Stimulated activated CD4-positive, alpha-beta T cell treated with anti-CD3 and anti-CD28 coated beads, TNF-alpha, amount 100 ng/mL, for 48 hours (primary cell): ENCODE data around the gene RPL18.
"Not testable (repeated sequence)": the region's sequence is repeated elsewhere in the genome, so short reads cannot be mapped to it uniquely, and the experiment has no call there.

Experiments used
- DNase-seq, 3 donors: peaks; one replicate each; pipeline ENCODE4 v3.0.0-alpha.2; 2020; ENCODE audit warnings: low read depth in 3 of 3

Gene RPL18

DNA sequence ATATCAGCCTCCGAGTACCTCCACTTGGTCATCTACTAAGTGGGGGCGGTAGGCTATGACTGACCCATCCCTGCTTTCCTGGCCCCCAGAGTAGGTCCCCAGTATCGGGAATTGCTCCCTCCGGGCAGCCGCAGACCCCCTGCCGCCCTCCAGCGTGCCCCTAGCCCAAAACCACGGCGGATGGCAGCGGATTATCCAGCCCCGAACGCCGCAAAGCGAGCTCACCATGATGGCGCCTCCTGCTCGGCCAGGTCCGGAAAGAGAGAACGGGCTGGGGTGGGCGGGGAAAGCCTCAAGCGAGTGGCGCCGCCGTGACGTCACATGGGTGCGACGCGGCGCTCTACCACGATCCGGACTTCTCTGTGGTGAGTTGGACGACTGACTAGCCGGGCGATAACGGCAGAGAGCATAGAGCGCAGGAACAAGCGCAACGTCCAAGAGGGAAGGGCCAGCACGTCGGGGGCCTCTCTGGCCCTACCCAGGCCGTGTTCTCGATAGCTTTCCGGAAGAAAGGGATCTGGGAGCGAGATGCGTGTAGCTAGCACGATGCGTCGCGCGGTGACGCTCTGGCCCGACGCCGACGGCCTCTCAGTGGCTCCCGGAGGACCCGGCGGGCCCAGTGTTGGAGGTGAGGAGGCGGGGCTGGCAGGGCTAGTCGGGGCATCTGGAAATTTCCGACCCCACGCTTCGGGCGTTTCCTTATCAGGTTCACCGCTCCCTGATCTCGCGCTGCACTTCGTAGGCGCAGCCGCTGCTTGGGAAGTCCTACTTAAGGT is at the start of gene RPL18, which contains the start of gene SPHK2:
Gene RPL18 (minus strand): TSS at position 263 of the 776 bp plus-strand sequence. CDS start 35 bp downstream, at position 228.
Gene SPHK2 (plus strand): TSS at position 591 of the 776 bp plus-strand sequence. CDS start 1,009 bp downstream, outside the sequence.
- DNase-seq = peak; percentile 90 to 94 (median 93)

DNA sequence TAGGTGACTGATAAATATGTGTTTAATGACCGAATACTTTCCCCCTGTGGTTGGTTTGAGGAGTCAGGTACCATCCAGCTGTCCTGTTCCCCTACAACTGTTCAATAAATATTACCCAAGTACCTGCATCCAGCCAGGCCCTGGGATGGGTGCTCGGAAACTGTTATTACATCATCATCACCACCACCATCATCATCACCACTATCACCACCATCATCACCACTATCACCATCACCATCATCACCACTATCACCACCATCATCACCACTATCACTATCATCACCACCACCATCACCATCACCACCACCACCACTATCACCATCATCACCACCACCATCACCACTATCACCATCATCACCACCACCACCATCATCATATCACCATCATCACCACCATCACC is 49.8 kb upstream of the RPL18 start:
- no peak for DNase-seq

- no peak for DNase-seq
Measured at GRCh38 chr19:48668332-48668731, 49.4 kb upstream of the RPL18 start.

DNA sequence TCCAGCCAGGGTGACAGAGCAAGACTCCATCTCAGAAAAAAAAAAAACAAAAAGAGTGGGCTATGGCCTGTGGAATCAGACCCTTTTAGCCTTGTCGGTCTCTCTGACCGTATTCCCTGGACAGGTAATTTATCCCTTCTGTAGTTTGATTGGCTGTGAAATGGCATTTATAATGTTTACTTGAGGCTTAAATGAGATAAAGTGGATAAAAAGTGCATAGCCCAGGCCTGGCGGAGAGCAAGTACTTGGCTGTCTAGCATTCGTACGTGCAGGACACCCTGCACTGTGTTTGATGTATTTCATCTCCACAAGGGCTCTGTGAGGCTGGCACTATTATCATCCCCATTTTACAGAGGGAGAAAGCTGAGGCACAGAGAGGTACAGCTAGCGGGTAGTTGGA is 46.8 kb upstream of the RPL18 start:
- DNase-seq = no peak

- DNase-seq = no peak
Measured at GRCh38 chr19:48664476-48664875, 45.5 kb upstream of the RPL18 start.

GRCh38 chr19:48663667-48664066 is 44.7 kb upstream of the RPL18 start:
- DNase-seq = no peak

DNA sequence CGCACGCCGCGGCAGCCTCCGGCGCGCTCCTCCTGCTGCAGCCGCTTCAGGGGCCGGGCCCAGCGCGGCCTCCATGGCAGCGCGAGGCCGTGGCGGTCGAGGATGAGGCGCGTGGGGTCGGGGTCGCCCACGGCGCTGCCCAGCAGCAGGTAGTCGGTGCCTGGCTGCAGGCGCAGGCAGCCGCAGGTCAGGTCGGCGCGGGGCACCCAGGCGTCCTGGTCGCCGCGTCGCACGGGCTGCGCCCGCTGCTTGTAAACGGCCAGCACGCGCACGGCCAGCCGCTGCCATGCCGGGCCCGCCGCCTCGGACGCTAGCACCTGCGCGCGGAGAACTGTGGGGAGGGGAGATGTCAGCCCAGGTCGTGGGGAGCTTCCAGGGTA is 42.7 kb upstream of the RPL18 start:
- DNase-seq = no peak

- DNase-seq = peak; percentile 69 to 75 (median 73)
Measured at GRCh38 chr19:48660852-48661710, 42.1 kb upstream of the RPL18 start.

DNA sequence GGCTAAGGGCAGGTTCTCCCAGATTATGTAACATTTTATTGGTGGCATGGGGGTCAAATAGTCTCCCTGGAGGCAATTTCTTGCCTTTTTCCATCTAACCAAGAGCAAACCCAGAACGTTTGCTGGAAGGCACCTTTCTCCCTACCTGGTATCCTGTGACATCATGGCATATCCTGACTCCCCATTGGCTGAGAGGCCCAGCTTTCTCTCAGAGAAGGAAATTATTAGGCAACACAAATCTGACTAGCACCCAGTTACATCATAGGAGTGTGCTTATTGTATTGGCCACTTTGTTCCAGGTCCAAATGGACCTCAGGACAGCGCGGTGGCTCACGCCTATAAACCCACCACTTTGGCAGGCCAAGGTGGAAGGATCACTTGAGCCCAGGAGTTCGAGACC is 40.8 kb upstream of the RPL18 start:
- DNase-seq = no peak

DNA sequence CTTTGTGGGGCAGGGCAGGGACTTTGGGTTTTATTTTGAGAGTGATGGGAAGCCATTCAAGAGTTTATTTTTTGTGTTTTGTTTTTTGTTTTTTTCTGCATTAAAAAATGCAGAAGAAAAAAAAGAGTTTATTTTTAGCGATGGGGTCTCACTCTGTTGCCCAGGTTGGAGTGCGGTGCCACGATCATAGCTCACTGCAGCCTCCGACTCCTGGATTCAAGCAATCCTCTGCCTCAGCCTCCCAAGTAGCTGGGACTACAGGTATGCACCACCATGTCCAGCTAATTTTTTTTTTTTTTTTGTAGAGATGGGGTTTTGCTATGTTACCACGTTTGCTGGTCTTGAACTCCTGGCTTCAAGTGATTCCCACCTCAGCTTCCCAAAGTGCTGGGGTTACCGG is 39.5 kb upstream of the RPL18 start:
- no peak for DNase-seq

GRCh38 chr19:48657828-48658227 is 38.9 kb upstream of the RPL18 start:
- DNase-seq = not testable (repeated sequence)

- DNase-seq = no peak
Measured at GRCh38 chr19:48656840-48657474, 38.0 kb upstream of the RPL18 start.

DNA sequence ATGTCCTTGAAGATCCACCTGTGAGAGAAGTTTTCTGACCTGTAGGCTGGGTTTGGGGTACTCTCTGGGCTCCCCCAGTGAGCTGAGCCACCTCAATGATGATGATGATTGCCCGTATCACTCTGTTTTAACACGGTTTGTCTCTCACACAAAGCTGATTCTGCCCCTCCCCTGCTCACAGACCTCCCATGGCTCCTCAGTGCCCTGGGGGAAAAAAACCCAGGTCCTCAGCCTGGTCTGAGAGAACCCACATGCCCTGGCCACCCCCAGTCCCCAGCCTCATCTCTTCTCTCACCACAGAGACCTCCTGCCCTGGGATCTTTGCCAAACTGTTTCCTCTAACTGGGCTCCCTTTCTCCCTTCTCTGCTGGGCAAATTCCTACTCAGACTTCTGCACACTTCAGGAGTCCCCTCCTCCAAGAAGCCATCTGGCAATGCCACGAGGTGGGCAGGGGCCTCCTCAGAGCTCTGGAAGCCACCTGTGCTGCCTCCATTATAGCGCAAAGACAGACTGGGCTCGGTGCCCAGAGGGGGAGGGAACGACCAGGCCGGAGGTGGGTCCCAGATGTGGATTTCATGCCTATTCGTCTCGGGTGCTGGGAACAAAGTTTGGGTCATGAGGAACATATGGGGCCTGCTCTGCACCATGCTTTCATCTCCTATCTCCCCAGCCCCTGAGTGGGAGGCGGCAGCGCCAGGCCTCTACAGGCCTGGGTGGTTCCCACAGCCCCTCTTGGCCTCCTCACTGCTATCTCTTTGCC is 35.5 kb upstream of the RPL18 start:
- DNase-seq = no peak

DNA sequence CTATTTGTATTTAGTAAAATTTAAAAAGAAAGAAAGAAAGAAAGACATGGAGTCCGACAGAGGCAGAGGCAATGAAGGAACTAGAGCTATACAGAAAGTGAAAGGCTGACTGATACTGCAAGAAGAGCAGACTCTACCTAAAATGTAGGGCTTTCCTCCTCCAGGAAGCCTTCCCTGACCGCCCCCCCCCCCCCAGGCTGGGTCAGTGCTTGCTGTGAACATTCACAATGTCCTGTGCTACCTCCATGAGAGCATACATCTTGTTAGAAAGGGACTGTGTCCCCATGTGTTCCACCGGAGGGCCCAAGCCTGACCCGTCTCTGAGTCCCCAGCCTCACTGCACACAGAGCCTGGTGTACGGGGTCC is 32.7 kb upstream of the RPL18 start:
- no peak for DNase-seq

- DNase-seq = no peak
Measured at GRCh38 chr19:48650974-48651682, 32.1 kb upstream of the RPL18 start.

- DNase-seq = no peak
Measured at GRCh38 chr19:48648134-48648533, 29.2 kb upstream of the RPL18 start.

GRCh38 chr19:48646722-48647216 is 27.8 kb upstream of the RPL18 start:
- no peak for DNase-seq

DNA sequence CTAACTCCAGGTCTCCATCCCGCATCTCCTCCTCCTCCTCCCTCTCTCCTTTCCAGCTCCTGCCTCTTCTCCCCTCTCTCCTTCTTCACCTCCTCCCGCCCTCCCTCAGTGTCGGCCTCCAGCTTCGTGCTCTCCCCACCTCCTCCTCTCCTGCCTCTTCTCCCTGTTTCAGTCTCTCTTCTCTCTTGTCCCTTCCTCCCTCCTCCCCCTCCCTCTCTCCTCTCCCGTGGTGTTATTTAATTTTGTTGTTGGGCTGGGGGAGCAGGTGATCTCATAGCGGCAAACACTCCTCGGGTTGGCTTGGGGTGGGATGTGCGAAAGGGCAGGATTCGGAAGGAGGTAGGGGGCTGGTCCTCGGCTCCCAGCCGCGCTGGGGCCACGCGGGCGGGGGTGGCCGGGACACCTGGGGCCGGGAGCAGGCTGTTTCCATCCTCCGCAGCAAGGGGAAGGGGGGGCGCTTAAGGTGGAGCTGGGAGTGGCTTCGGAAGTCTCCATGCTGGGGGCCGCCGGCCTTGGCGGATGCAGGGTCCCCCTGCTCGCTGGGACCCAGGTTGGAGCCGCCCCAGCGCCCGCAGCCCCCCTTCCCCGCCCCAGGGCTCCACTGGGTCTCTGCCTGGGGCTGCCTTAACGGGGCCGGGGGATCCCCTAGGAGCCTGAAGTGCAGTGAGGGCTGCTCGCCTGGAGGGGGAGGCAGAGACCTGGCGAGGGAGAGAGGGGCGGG is 27.2 kb upstream of the RPL18 start, which contains the start of gene CA11:
Gene CA11 (minus strand): TSS at position 187 of the 721 bp plus-strand sequence. CDS start 555 bp downstream, outside the sequence.
- DNase-seq = peak; percentile 79 to 90 (median 84)

DNA sequence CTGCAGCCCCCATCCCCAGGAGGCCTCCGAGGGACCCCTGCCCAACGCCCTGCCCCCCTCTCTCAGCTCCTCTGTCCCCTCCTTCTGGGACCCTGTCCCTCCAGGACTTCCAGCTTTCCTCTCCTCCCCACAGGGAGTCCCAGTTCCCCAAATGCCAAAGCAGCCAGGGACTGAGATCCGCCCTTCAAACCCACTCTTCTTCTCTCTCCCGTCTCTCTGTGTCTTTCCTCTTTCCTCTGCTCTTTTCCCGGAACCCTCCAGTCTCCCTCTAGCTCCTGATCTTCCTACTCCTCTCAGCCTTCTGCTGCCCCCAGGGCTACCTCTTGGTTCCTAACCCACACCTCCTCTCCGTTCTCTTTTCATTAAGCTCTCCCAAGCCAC is 26.6 kb upstream of the RPL18 start:
- DNase-seq = no peak
